ENCODE measurements around the gene ARPC3. TPM values are rescaled to one million over a fixed set of nuclear protein-coding genes. Genes with fewer than 3 reads are reported as not detected.
A peak's percentile ranks its signal among the peaks of the same experiment; 100 is the strongest.

The ARPC3 gene
- total and polyA plus RNA-seq, 9 of the 15 experiments (the other 6 are each of a cell fraction or from before 2014, with no cell fraction given): 74.2 to 575 (median 345) TPM

GRCh38 chr12:110449799-110450497 lies at the start of gene ARPC3 (continued):
- TF ChIP-seq NUFIP1 (IDR thresholded peaks at IDR 0.05; ENCODE audit: partially characterized antibody) (peak; percentile 42), U2AF2 (optimal IDR thresholded peaks at IDR 0.05; ENCODE audit: low read depth, low read length) (no peak), DEAF1 (CRISPR knock-in tag; IDR thresholded peaks at IDR 0.05) (peak; percentile 87), ZNF318 (IDR thresholded peaks at IDR 0.05; ENCODE audit: borderline replicate concordance in 1 of 2, low read depth in 1 of 2) (no peak; a peak in 1 of 4 replicates), TAF9B (IDR thresholded peaks at IDR 0.05; ENCODE audit: partially characterized antibody) (peak; percentile 79), TAF1 (IDR thresholded peaks at IDR 0.05; ENCODE audit: control insufficient read depth, extremely low read depth, insufficient read depth, low read length, severe bottlenecking) (peak; percentile 87), ZEB2 (IDR thresholded peaks at IDR 0.05) (peak; percentile 49; the same call in 1 of the 2 replicates), MTA3 (IDR thresholded peaks at IDR 0.05; ENCODE audit: borderline replicate concordance) (peak; percentile 41; the same call in 1 of the 2 replicates), HDGF (IDR thresholded peaks at IDR 0.05) (no peak), ZNF280A (IDR thresholded peaks at IDR 0.05; ENCODE audit: low read depth, partially characterized antibody) (no peak), DMBX1 (CRISPR knock-in tag; IDR thresholded peaks at IDR 0.05; ENCODE audit: borderline replicate concordance) (no peak), POLR2H (tag; IDR thresholded peaks at IDR 0.05; ENCODE audit: low read depth) (peak; percentile 85), ILK (tag; IDR thresholded peaks at IDR 0.05; ENCODE audit: borderline replicate concordance, low read depth) (no peak)
- TF ChIP-seq, protein P1, sequence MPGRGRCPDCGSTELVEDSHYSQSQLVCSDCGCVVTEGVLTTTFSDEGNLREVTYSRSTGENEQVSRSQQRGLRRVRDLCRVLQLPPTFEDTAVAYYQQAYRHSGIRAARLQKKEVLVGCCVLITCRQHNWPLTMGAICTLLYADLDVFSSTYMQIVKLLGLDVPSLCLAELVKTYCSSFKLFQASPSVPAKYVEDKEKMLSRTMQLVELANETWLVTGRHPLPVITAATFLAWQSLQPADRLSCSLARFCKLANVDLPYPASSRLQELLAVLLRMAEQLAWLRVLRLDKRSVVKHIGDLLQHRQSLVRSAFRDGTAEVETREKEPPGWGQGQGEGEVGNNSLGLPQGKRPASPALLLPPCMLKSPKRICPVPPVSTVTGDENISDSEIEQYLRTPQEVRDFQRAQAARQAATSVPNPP (IDR thresholded peaks at IDR 0.05; ENCODE audit: borderline replicate concordance, insufficient read depth, insufficient read length): no peak
